A549 treated with GW870086 at 1 μM for 4 hours (cell line): ENCODE measurements around the gene TMTC2. TPM values are rescaled to one million over a fixed set of nuclear protein-coding genes. Genes with fewer than 3 reads are reported as not detected.

Experiments
- total RNA-seq: library from RNA; stranded (reverse); fragments of 200-300 nt; extraction: Qiagen RNA extraction; gene quantifications from 5 replicates; pipeline ENCODE4 v1.2.3, GENCODE V29; 2022; ENCODE audit warnings: low read depth

Gene TMTC2
- 0.75 to 1.6 TPM (median 1.4 TPM) in 5 replicates for total RNA-seq

GRCh38 chr12:82686168-82687020 is at the start of gene TMTC2:
Gene TMTC2, plus strand, starts transcription at chr12:82686906.

